GM23338 (cell line): ENCODE measurements around the gene MARCHF9. TPM values are rescaled to one million over a fixed set of nuclear protein-coding genes. Genes with fewer than 3 reads are reported as not detected.

Experiments used
- ATAC-seq: fragments of 200-7000 bp; cut with Tn5 transposase; 3 replicates; pipeline ENCODE4 v1.9.1; 2020
- DNase-seq: peaks from one replicate; pipeline ENCODE4 v3.0.0-alpha.2; 2015; ENCODE audit warnings: low spot score
- H2AFZ ChIP-seq: fragments of 200-600 bp; sonication (generic); 2 replicates; pipeline ENCODE4 v1.8.0; 2016; ENCODE audit warnings: antibody characterized with exemption, mild to moderate bottlenecking, moderate library complexity
- H3F3A ChIP-seq: fragments of 200-600 bp; sonication (generic); replicated peaks from 2 replicates; pipeline ENCODE4 v1.8.0; 2017; ENCODE audit warnings: antibody characterized with exemption, mixed run types, low read depth
- H3K27ac ChIP-seq: fragments of 200-600 bp; sonication (generic); 2 replicates; pipeline ENCODE4 v1.6.1; 2016; ENCODE audit warnings: low read depth
- H3K27me3 ChIP-seq: fragments of 200-600 bp; sonication (generic); 2 replicates; pipeline ENCODE4 v1.8.0; 2016; ENCODE audit warnings: mild to moderate bottlenecking, mixed run types, moderate library complexity; ENCODE audit not compliant: insufficient read depth
- H3K36me3 ChIP-seq: fragments of 200-600 bp; sonication (generic); 2 replicates; pipeline ENCODE4 v1.8.0; 2016; ENCODE audit warnings: mild to moderate bottlenecking; ENCODE audit not compliant: insufficient read depth
- H3K4me1 ChIP-seq: fragments of 200-600 bp; sonication (generic); 2 replicates; pipeline ENCODE4 v1.8.0; 2016; ENCODE audit warnings: mild to moderate bottlenecking, moderate library complexity; ENCODE audit not compliant: insufficient read depth
- H3K4me2 ChIP-seq: fragments of 200-600 bp; sonication (generic); 2 replicates; pipeline ENCODE4 v1.7.1; 2017; ENCODE audit warnings: mixed run types
- H3K4me3 ChIP-seq: fragments of 200-600 bp; sonication (generic); 2 replicates; pipeline ENCODE4 v1.6.1; 2016; ENCODE audit warnings: mixed run types
- H3K79me2 ChIP-seq: fragments of 200-600 bp; sonication (generic); replicated peaks from 2 replicates; pipeline ENCODE4 v1.8.0; 2017; ENCODE audit warnings: mild to moderate bottlenecking; ENCODE audit not compliant: insufficient read depth
- H3K9me2 ChIP-seq: fragments of 200-600 bp; sonication (generic); 2 replicates; pipeline ENCODE4 v1.8.0; 2017; ENCODE audit not compliant: insufficient read depth
- H4K20me1 ChIP-seq: fragments of 200-600 bp; sonication (generic); replicated peaks from 2 replicates; pipeline ENCODE4 v1.8.0; 2017; ENCODE audit warnings: mild to moderate bottlenecking; ENCODE audit not compliant: insufficient read depth
- H3K27ac Mint-ChIP-seq: 2 replicates; pipeline ENCODE4 v1.8.0; 2020; ENCODE audit warnings: inconsistent platforms, mild to moderate bottlenecking, moderate library complexity, mixed read lengths
- H3K27me3 Mint-ChIP-seq: 3 replicates; pipeline ENCODE4 v1.8.0; 2022; ENCODE audit warnings: low read depth, mild to moderate bottlenecking, moderate library complexity, mixed read lengths, inconsistent platforms; ENCODE audit not compliant: insufficient read depth, poor library complexity
- H3K36me3 Mint-ChIP-seq: 3 replicates; pipeline ENCODE4 v1.8.0; 2021; ENCODE audit warnings: low read depth, mild to moderate bottlenecking, inconsistent platforms, moderate library complexity, mixed read lengths
- H3K4me1 Mint-ChIP-seq: 3 replicates; pipeline ENCODE4 v1.8.0; 2020; ENCODE audit warnings: mild to moderate bottlenecking, inconsistent platforms, mixed read lengths
- H3K4me3 Mint-ChIP-seq: 3 replicates; pipeline ENCODE4 v1.8.0; 2021; ENCODE audit warnings: moderate library complexity, mild to moderate bottlenecking, inconsistent platforms, mixed read lengths
- H3K9me3 Mint-ChIP-seq: 3 replicates; pipeline ENCODE4 v1.8.0; 2020; ENCODE audit warnings: moderate library complexity, mild to moderate bottlenecking, inconsistent platforms, mixed read lengths
- CREB1 ChIP-seq: fragments of 250-450 bp; sonication (Bioruptor Pico); IDR thresholded peaks from 2 replicates; pipeline ENCODE4 v1.5.0; 2020; ENCODE audit warnings: low read depth, mild to moderate bottlenecking, moderate library complexity
- EZH2 ChIP-seq: fragments of 200-600 bp; sonication (generic); IDR thresholded peaks from one replicate; pipeline ENCODE4 v1.8.0; 2017; ENCODE audit warnings: antibody characterized with exemption, mild to moderate bottlenecking, low read depth; ENCODE audit not compliant: unreplicated experiment
- EZH2phosphoT487 ChIP-seq: fragments of 200-600 bp; sonication (generic); IDR thresholded peaks from one replicate; pipeline ENCODE4 v1.8.1; 2018; ENCODE audit warnings: antibody characterized with exemption; ENCODE audit not compliant: unreplicated experiment
- JUNB ChIP-seq: IDR thresholded peaks from one replicate; pipeline ENCODE4 v1.6.1; 2016; ENCODE audit warnings: antibody characterized with exemption; ENCODE audit not compliant: unreplicated experiment
- NANOG ChIP-seq: IDR thresholded peaks from 2 replicates; pipeline ENCODE4 v1.6.1; 2016; ENCODE audit warnings: antibody characterized with exemption, borderline replicate concordance
- STAT1 ChIP-seq: IDR thresholded peaks from one replicate; pipeline ENCODE4 v1.6.1; 2016; ENCODE audit warnings: antibody characterized with exemption; ENCODE audit not compliant: unreplicated experiment
- ZNF114 ChIP-seq: fragments of 250-450 bp; sonication (Bioruptor Pico); IDR thresholded peaks from 2 replicates; pipeline ENCODE4 v1.5.0; 2020; ENCODE audit warnings: mild to moderate bottlenecking, moderate library complexity
- ZNF331 ChIP-seq: fragments of 250-450 bp; sonication (Bioruptor Pico); IDR thresholded peaks from 2 replicates; pipeline ENCODE4 v1.5.0; 2020; ENCODE audit warnings: low read depth, mild to moderate bottlenecking, moderate library complexity
- polyA plus RNA-seq: library from polyadenylated mRNA; unstranded; fragments of >200 nt; fragmentation: Nextera tagmentation; extraction: Ambion mirVana; gene quantifications from 2 replicates; pipeline ENCODE4 v1.2.1, GENCODE V29; 2016
- total RNA-seq: library from RNA; depleted of rRNA; stranded (reverse); fragments of >200 nt; shearing (Covaris generic); gene quantifications from 2 replicates; pipeline ENCODE4 v1.2.3, GENCODE V29; 2014
- TF ChIP-seq, protein P1 (sequence below): IDR thresholded peaks from 2 replicates; pipeline ENCODE4 v1.6.1; 2016; ENCODE audit warnings: antibody characterized with exemption
- TF ChIP-seq, protein P2 (sequence below), 2 experiments: fragments of 200-600 bp in 1 of 2; sonication (generic) in 1 of 2; conservative IDR thresholded peaks; 2 replicates each; pipeline versions ENCODE4 v1.5.1 to v1.6.1; 2016 to 2017; ENCODE audit warnings: antibody characterized with exemption in 2 of 2, low read depth in 2 of 2, mild to moderate bottlenecking in 2 of 2, moderate library complexity in 1 of 2
- TF ChIP-seq, protein P3 (sequence below): IDR thresholded peaks from one replicate; pipeline ENCODE4 v1.6.1; 2018; ENCODE audit warnings: antibody characterized with exemption; ENCODE audit not compliant: unreplicated experiment

MARCHF9 gene
- total and polyA plus RNA-seq, 2 experiments from 2014 or later: 2.9 to 3.3 TPM

DNA sequence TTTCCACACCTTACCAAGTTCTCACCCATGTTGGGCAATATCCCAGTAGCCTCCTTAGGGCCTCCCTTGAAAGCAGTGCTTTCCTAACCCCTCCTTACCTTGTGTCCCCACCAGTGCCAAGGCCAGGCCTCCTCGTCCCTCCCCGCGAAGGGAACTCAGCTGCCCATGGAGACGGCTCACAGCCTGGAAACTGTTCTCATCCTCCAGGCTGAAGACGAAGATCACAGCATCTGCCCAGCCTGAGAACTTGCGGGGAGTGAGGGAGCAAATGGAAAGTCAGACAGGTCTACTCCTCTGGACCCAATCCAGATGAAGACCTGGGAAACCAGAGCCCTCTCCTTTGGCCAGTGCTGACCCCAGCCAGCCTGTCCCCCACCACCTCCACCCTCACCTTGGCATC lies 21.0 kb upstream of the MARCHF9 start:
- no peak overlapping the region for H3K4me3 ChIP-seq
- ATAC-seq (no peak), DNase-seq (no peak)
- Mint-ChIP-seq H3K4me1 (peaks cover 25% of the 10 kb centered on the region), H3K4me3 (no peak overlapping the region), H3K27ac (no peak overlapping the region), H3K27me3 (peaks cover 91% of the 10 kb centered on the region), H3K9me3 (peaks cover 2% of the 10 kb centered on the region), H3K36me3 (no peaks in the 10 kb centered on the region)
- H2AFZ ChIP-seq: no peak overlapping the region
- H3K4me1 ChIP-seq: peaks cover 15% of the 10 kb centered on the region
- peaks cover 10% of the 10 kb centered on the region for H3F3A ChIP-seq
- H3K79me2 ChIP-seq: no peaks in the 10 kb centered on the region
- TF ChIP-seq, protein P1, sequence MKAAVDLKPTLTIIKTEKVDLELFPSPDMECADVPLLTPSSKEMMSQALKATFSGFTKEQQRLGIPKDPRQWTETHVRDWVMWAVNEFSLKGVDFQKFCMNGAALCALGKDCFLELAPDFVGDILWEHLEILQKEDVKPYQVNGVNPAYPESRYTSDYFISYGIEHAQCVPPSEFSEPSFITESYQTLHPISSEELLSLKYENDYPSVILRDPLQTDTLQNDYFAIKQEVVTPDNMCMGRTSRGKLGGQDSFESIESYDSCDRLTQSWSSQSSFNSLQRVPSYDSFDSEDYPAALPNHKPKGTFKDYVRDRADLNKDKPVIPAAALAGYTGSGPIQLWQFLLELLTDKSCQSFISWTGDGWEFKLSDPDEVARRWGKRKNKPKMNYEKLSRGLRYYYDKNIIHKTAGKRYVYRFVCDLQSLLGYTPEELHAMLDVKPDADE: no peak
- TF ChIP-seq ZNF331 (CRISPR knock-in tag) (no peak), EZH2phosphoT487 (no peak), ZNF114 (no peak), STAT1 (no peak), JUNB (no peak), NANOG (no peak), CREB1 (CRISPR knock-in tag) (no peak), EZH2 (no peak)
- TF ChIP-seq, protein P2, sequence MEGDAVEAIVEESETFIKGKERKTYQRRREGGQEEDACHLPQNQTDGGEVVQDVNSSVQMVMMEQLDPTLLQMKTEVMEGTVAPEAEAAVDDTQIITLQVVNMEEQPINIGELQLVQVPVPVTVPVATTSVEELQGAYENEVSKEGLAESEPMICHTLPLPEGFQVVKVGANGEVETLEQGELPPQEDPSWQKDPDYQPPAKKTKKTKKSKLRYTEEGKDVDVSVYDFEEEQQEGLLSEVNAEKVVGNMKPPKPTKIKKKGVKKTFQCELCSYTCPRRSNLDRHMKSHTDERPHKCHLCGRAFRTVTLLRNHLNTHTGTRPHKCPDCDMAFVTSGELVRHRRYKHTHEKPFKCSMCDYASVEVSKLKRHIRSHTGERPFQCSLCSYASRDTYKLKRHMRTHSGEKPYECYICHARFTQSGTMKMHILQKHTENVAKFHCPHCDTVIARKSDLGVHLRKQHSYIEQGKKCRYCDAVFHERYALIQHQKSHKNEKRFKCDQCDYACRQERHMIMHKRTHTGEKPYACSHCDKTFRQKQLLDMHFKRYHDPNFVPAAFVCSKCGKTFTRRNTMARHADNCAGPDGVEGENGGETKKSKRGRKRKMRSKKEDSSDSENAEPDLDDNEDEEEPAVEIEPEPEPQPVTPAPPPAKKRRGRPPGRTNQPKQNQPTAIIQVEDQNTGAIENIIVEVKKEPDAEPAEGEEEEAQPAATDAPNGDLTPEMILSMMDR (conservative IDR thresholded peaks at IDR 0.05; ENCODE audit: low read depth in 2 of 2): no peak
- TF ChIP-seq, protein P3, sequence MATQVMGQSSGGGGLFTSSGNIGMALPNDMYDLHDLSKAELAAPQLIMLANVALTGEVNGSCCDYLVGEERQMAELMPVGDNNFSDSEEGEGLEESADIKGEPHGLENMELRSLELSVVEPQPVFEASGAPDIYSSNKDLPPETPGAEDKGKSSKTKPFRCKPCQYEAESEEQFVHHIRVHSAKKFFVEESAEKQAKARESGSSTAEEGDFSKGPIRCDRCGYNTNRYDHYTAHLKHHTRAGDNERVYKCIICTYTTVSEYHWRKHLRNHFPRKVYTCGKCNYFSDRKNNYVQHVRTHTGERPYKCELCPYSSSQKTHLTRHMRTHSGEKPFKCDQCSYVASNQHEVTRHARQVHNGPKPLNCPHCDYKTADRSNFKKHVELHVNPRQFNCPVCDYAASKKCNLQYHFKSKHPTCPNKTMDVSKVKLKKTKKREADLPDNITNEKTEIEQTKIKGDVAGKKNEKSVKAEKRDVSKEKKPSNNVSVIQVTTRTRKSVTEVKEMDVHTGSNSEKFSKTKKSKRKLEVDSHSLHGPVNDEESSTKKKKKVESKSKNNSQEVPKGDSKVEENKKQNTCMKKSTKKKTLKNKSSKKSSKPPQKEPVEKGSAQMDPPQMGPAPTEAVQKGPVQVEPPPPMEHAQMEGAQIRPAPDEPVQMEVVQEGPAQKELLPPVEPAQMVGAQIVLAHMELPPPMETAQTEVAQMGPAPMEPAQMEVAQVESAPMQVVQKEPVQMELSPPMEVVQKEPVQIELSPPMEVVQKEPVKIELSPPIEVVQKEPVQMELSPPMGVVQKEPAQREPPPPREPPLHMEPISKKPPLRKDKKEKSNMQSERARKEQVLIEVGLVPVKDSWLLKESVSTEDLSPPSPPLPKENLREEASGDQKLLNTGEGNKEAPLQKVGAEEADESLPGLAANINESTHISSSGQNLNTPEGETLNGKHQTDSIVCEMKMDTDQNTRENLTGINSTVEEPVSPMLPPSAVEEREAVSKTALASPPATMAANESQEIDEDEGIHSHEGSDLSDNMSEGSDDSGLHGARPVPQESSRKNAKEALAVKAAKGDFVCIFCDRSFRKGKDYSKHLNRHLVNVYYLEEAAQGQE: no peak
- H3K27me3 ChIP-seq: peaks cover 100% of the 10 kb centered on the region
- H3K4me2 ChIP-seq: no peak overlapping the region
- no peaks in the 10 kb centered on the region for H3K9me2 ChIP-seq
- no peaks in the 10 kb centered on the region for H3K36me3 ChIP-seq
- no peaks in the 10 kb centered on the region; the same call in 1 of the 2 replicates for H4K20me1 ChIP-seq
- no peak overlapping the region for H3K27ac ChIP-seq
